ENCODE data around the gene CEBPZ. TPM values are rescaled to one million over a fixed set of nuclear protein-coding genes. Genes with fewer than 3 reads are reported as not detected.

CEBPZ gene
- total and polyA plus RNA-seq, 2 donors = 78.2 to 107 TPM

DNA sequence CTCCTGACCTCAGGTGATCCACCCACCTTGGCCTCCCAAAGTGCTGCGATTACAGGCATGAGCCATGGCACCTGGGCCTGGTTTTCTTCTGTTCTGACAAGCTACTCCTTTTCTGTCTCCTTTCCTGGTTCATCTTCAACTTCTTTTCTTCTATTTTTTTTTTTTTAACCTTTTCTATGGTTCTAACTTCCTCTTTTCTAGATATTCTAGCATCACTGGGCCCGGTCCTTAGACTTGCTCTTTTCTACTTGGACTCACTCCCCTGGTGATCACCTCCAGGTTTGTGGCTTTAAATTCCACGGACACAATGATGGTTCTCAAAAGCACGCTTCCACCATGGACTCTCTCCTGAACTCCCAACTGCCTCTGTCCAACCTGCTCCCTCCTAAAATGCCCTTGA, 76.6 kb downstream of the CEBPZ start:
- no peak overlapping the region for H3K27ac ChIP-seq (ENCODE audit: low read depth in 1 of 2, low read length in 1 of 2)
- no peak for DNase-seq (ENCODE audit: low read depth in 6 of 9, low spot score in 9 of 9)
- H3K4me1 ChIP-seq (ENCODE audit: control insufficient read depth in 2 of 2, insufficient read depth in 2 of 2, low read length in 2 of 2) = peaks cover 4 to 16% of the 10 kb centered on the region in 2 donors
- H3K9me3 ChIP-seq (ENCODE audit: control insufficient read depth in 2 of 2, insufficient read depth in 1 of 2, low read length in 1 of 2) = peaks cover 0 to 3% of the 10 kb centered on the region in 2 donors
- 75% methylated on average over 4 of the region's 4 CpGs for WGBS
- H3K4me3 ChIP-seq (ENCODE audit: low read length in 2 of 2) = no peak overlapping the region
- H3K36me3 ChIP-seq (ENCODE audit: control insufficient read depth in 2 of 2, insufficient read depth in 2 of 2, low read length in 1 of 2) = peaks cover 0 to 3% of the 10 kb centered on the region in 2 donors
- H3K27me3 ChIP-seq (ENCODE audit: control insufficient read depth in 2 of 2, insufficient read depth in 1 of 2, low read length in 1 of 2) = no peaks in the 10 kb centered on the region

DNA sequence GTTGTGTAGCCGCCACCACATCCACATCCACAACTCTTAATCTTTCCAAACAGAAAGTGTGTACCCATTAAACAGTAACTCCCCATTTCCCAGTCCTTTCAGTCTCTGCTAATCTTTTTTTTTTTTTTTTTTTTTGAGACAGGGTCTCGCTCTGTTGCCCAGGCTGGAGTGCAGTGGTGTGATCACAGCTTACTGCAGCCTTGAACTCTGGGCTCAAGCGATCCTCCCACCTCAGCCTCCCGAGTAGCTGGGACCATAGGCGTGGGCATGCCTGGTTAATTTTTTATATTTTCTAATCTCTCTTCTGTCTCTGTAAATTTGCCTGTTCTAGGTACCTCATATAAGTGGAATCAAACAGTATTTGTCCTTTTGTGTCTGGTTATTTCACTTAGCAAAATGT, 78.2 kb downstream of the CEBPZ start:
- no peak for DNase-seq (ENCODE audit: low read depth in 6 of 9, low spot score in 9 of 9)
- Histone ChIP-seq H3K4me3 (ENCODE audit: low read length in 2 of 2) (no peak overlapping the region), H3K36me3 (ENCODE audit: control insufficient read depth in 2 of 2, insufficient read depth in 2 of 2, low read length in 1 of 2) (peaks cover 0 to 12% of the 10 kb centered on the region in 2 donors), H3K27me3 (ENCODE audit: control insufficient read depth in 2 of 2, insufficient read depth in 1 of 2, low read length in 1 of 2) (no peaks in the 10 kb centered on the region), H3K9me3 (ENCODE audit: control insufficient read depth in 2 of 2, insufficient read depth in 1 of 2, low read length in 1 of 2) (peaks cover 0 to 3% of the 10 kb centered on the region in 2 donors), H3K4me1 (ENCODE audit: control insufficient read depth in 2 of 2, insufficient read depth in 2 of 2, low read length in 2 of 2) (peaks cover 4 to 16% of the 10 kb centered on the region in 2 donors), H3K27ac (ENCODE audit: low read depth in 1 of 2, low read length in 1 of 2) (no peak overlapping the region)
- 89% methylated on average over 5 of the region's 5 CpGs for WGBS

Other genes starting within 250 kb of the CEBPZ start
- 14.0 TPM for gene HEATR5B, start 147.2 kb downstream of the CEBPZ start, total RNA-seq
- 10.4 TPM for gene HEATR5B, start 147.2 kb downstream of the CEBPZ start, polyA plus RNA-seq
- gene GPATCH11, start 147.1 kb downstream of the CEBPZ start, total RNA-seq = 9.0 TPM
- 7.3 TPM for gene GPATCH11, start 147.1 kb downstream of the CEBPZ start, polyA plus RNA-seq
- gene EIF2AK2, start 74.6 kb downstream of the CEBPZ start, total RNA-seq = 19.9 TPM
- gene EIF2AK2, start 74.6 kb downstream of the CEBPZ start, polyA plus RNA-seq = 9.6 TPM
- gene SULT6B1, start 42.9 kb downstream of the CEBPZ start, total RNA-seq = not detected
- not detected for gene SULT6B1, start 42.9 kb downstream of the CEBPZ start, polyA plus RNA-seq
- gene CEBPZOS, start 35.1 kb downstream of the CEBPZ start, total RNA-seq = 23.2 TPM
- gene CEBPZOS, start 35.1 kb downstream of the CEBPZ start, polyA plus RNA-seq = 50.4 TPM
- 15.8 TPM for gene NDUFAF7, start 62 bp upstream of the CEBPZ start, total RNA-seq
- gene NDUFAF7, start 62 bp upstream of the CEBPZ start, polyA plus RNA-seq = 26.9 TPM
- 32.6 TPM for gene PRKD3, start 93.2 kb upstream of the CEBPZ start, total RNA-seq
- gene PRKD3, start 93.2 kb upstream of the CEBPZ start, polyA plus RNA-seq = 12.6 TPM
- gene QPCT, start 113.0 kb upstream of the CEBPZ start, total RNA-seq = 11.4 TPM
- 8.6 TPM for gene QPCT, start 113.0 kb upstream of the CEBPZ start, polyA plus RNA-seq

Measured in thymus (tissue), 11 donors.